BJ (cell line): Measurements from ENCODE around the gene MYH6. TPM values are rescaled to one million over a fixed set of nuclear protein-coding genes. Genes with fewer than 3 reads are reported as not detected.

Experiments used
- CTCF ChIA-PET: fragments of 350-600 bp; formaldehyde crosslinking; extraction: SDS; loops from one replicate; lab custom pipeline; 2021; ENCODE audit warnings: antibody characterized with exemption, inconsistent platforms; lab: Yijun Ruan, JAX
- POLR2A ChIA-PET: fragments of 300-600 bp; sonication (Branson Sonifier 250); formaldehyde crosslinking; extraction: SDS; loops from one replicate; lab custom pipeline; 2021; ENCODE audit warnings: antibody characterized with exemption; lab: Charles Lee
- DNase-seq: peaks from one replicate; pipeline ENCODE4 v3.0.0-alpha.2; 2011; ENCODE audit warnings: low read depth
- H3K27me3 ChIP-seq: 2 replicates; pipeline ENCODE4 v1.6.0; 2011; ENCODE audit warnings: low read length; ENCODE audit not compliant: control insufficient read depth, insufficient read depth
- H3K36me3 ChIP-seq: 2 replicates; pipeline ENCODE4 v1.5.1; 2011; ENCODE audit warnings: low read length; ENCODE audit not compliant: control insufficient read depth, insufficient read depth
- H3K4me3 ChIP-seq: 2 replicates; pipeline ENCODE4 v1.5.1; 2011; ENCODE audit warnings: low read depth, mild to moderate bottlenecking, control low read depth, low read length
- CTCF ChIP-seq: IDR thresholded peaks from 2 replicates; pipeline ENCODE4 v1.5.1; 2011; ENCODE audit warnings: low read depth, mild to moderate bottlenecking, control low read depth, inconsistent platforms, low read length, moderate library complexity; ENCODE audit not compliant: insufficient read depth
- polyA plus RNA-seq: library from polyadenylated mRNA; depleted of rRNA; stranded (reverse); fragments of >200 nt; gene quantifications from 2 replicates; pipeline ENCODE4 v1.2.3, GENCODE V29; 2011; rRNA removed
- small RNA-seq: library from RNA; depleted of rRNA; stranded (forward); fragments of <200 nt; gene quantifications from one replicate; pipeline ENCODE3, GENCODE V24; 2012; ENCODE audit warnings: low replicate concordance, low read depth; ENCODE audit not compliant: insufficient read length

The MYH6 gene
- polyA plus RNA-seq, 1 experiment = not detected

GRCh38 chr14:23335623-23336022 lies 72.5 kb downstream of the MYH6 start:
- no peak for DNase-seq
- H3K4me3 ChIP-seq = no peak overlapping the region
- ChIA-PET CTCF (interaction anchor here (1.7 to 11.5 kb wide), 2 partner anchors 10 to 44 kb away, joined by 4 to 132 read pairs; partner anchors contain the start of gene CMTM5), POLR2A (no interaction called here)
- TF ChIP-seq CTCF = no peak
- H3K36me3 ChIP-seq = no peaks in the 10 kb centered on the region
- no peaks in the 10 kb centered on the region for H3K27me3 ChIP-seq

Small RNA genes within 50 kb of the gene (small RNA-seq; reads per million reads assigned to genes)
- gene MIR208A (not detected), gene MIR208B (0.84 reads per million)

Other genes starting within 250 kb of the MYH6 start
- gene SLC7A8, start 224.6 kb downstream of the MYH6 start, polyA plus RNA-seq = 2.8 and 4.6 TPM in 2 replicates
- not detected in 2 replicates for gene RNF212B, start 170.3 kb downstream of the MYH6 start, polyA plus RNA-seq
- gene HOMEZ, start 122.1 kb downstream of the MYH6 start, polyA plus RNA-seq = 11.9 and 16.0 TPM in 2 replicates
- 2.5 and 2.8 TPM in 2 replicates for gene PPP1R3E, start 105.4 kb downstream of the MYH6 start, polyA plus RNA-seq
- 26.5 and 27.9 TPM in 2 replicates for gene BCL2L2, start 101.4 kb downstream of the MYH6 start, polyA plus RNA-seq
- gene PABPN1, start 86.8 kb downstream of the MYH6 start, polyA plus RNA-seq = 119 and 143 TPM in 2 replicates
- gene SLC22A17, start 55.4 kb downstream of the MYH6 start, polyA plus RNA-seq = 9.0 and 14.0 TPM in 2 replicates
- 1.5 and 2.7 TPM in 2 replicates for gene EFS, start 43.1 kb downstream of the MYH6 start, polyA plus RNA-seq
- gene IL25, start 35.5 kb downstream of the MYH6 start, polyA plus RNA-seq = not detected in 2 replicates
- gene CMTM5, start 31.2 kb downstream of the MYH6 start, polyA plus RNA-seq = not detected in 2 replicates
- not detected in 2 replicates for gene MYH7, start 27.4 kb upstream of the MYH6 start, polyA plus RNA-seq
- gene NGDN, start 61.4 kb upstream of the MYH6 start, polyA plus RNA-seq = 34.5 and 51.3 TPM in 2 replicates
- 0.28 and 0.32 TPM in 2 replicates for gene ZFHX2, start 143.5 kb upstream of the MYH6 start, polyA plus RNA-seq
- gene THTPA, start 148.0 kb upstream of the MYH6 start, polyA plus RNA-seq = 8.1 and 14.2 TPM in 2 replicates
- gene AP1G2, start 159.5 kb upstream of the MYH6 start, polyA plus RNA-seq = 33.3 and 54.5 TPM in 2 replicates
- not detected in 2 replicates for gene JPH4, start 170.5 kb upstream of the MYH6 start, polyA plus RNA-seq
- 0.13 and 0.16 TPM in 2 replicates for gene DHRS2, start 228.1 kb upstream of the MYH6 start, polyA plus RNA-seq